ENCODE results near the gene SHH. TPM values are rescaled to one million over a fixed set of nuclear protein-coding genes. Genes with fewer than 3 reads are reported as not detected.

Gene SHH
- total and polyA plus RNA-seq, 12 donors = not detected

DNA sequence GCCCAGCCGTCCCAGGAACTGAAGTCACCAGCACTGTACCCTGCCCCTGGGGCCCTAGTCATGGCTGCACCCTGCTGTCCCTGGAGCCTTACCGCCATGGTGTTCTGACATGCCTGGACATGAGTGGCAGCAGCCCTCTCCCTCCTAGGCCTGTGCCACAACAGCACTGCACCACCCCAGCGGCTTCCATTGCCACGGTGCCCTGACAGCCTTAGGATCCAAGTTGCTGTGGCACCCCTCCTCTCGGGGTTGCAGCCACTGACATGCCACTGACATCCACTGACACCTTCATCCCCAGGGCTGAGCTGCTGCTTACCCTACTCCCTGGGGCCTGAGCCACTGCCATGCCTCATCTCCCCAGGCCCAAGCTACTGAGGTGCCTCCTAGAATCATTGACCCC, 39.6 kb upstream of the SHH start:
- ATAC-seq = no peak
- no peak for DNase-seq
- H3K27me3 ChIP-seq = peaks cover 0 to 48% (median 6%) of the 10 kb centered on the region in 7 donors

DNA sequence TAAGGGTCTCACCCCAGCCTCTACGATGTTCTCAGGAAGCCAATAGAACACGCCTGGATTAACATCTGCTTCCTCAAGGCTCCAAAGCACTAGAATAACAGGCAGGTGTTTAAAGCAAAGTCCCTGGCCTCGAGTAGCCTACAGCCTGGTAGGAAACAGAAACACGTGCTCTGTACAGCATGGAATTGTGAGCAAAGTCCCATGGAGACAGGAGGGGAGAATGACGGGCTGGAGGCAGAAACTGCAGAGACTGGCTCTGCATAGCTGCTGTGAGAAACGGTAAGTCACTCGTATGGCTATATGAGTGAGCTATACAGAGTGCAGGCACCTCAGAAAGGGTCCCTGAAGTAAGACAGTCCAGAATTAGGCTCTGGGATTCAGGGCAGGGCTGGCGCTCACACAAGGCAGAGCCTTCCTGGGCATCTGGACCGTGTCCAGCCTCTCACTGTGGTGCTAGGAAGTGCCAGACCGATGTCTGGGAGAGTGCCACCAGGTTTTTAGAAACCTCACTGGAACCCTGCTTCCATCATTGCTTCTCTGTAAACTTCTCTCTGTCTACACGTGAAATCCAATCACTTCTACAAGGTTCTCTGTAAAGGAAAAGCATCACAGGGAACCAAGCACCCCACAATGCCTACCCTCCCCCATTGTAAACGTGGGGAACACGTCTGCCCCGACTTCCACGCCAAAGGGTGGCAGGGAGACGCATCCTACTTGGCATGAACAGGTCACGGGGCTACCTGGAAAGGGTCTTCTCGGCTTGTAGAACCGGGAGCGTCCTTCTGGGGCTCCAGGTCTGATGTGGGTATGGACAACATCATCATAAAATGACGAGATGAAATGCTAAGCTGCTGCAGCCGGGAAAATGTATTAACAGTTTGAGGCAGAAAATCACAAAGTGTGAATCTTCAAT, 38.8 kb upstream of the SHH start:
- Histone ChIP-seq H3K4me3 (no peak overlapping the region), H3K36me3 (no peaks in the 10 kb centered on the region), H3K27me3 (peaks cover 0 to 45% (median 12%) of the 10 kb centered on the region in 7 donors), H3K27ac (no peak overlapping the region), H3K4me1 (no peaks in the 10 kb centered on the region), H3K9me3 (peaks cover 0 to 20% (median 3%) of the 10 kb centered on the region in 11 donors)
- WGBS, 2 donors = 67 to 76% methylated on average over 22 of the region's 22 CpGs
- intact Hi-C loops (cut with DNase I) = no loop called here
- TF ChIP-seq, protein P1, sequence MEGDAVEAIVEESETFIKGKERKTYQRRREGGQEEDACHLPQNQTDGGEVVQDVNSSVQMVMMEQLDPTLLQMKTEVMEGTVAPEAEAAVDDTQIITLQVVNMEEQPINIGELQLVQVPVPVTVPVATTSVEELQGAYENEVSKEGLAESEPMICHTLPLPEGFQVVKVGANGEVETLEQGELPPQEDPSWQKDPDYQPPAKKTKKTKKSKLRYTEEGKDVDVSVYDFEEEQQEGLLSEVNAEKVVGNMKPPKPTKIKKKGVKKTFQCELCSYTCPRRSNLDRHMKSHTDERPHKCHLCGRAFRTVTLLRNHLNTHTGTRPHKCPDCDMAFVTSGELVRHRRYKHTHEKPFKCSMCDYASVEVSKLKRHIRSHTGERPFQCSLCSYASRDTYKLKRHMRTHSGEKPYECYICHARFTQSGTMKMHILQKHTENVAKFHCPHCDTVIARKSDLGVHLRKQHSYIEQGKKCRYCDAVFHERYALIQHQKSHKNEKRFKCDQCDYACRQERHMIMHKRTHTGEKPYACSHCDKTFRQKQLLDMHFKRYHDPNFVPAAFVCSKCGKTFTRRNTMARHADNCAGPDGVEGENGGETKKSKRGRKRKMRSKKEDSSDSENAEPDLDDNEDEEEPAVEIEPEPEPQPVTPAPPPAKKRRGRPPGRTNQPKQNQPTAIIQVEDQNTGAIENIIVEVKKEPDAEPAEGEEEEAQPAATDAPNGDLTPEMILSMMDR (IDR thresholded peaks at IDR 0.05) = no peak
- ATAC-seq (no peak), DNase-seq (no peak)

More for the DNA sequence above, 39.6 kb upstream of the SHH start:
- H3K4me3 ChIP-seq = no peak overlapping the region
- peaks cover 0 to 23% (median 3%) of the 10 kb centered on the region in 11 donors for H3K9me3 ChIP-seq
- WGBS, 2 donors = 74 to 79% methylated on average over 5 of the region's 5 CpGs
- no peak overlapping the region for H3K27ac ChIP-seq
- TF ChIP-seq, protein P1 (IDR thresholded peaks at IDR 0.05) = no peak
- intact Hi-C loops (cut with DNase I) = no loop called here
- no peaks in the 10 kb centered on the region for H3K4me1 ChIP-seq
- no peaks in the 10 kb centered on the region for H3K36me3 ChIP-seq

DNA sequence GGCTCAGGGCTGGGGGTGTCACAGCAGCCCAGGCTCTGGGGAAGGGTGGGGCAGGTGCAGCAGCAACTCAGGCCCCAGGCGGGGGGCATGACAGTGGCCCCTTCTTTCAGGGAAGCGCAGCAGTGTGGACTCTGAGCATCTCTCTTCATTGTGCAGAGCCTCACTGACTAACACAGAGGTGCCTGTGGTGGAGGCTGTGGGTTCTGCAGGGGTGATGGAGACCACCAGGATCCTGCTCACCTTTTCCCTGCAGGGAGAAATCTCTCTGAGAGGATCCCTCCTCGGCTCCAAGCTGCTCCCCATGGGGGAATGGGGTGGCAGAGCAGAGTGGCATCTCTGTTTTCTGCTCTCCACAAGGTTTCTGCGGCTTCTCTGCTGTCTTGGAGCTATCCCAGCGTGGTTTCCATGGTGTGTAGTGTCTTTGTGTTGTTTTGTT, 37.8 kb upstream of the SHH start:
- ATAC-seq (no peak), DNase-seq (no peak)
- Histone ChIP-seq H3K9me3 (peaks cover 0 to 13% (median 3%) of the 10 kb centered on the region in 11 donors), H3K36me3 (no peaks in the 10 kb centered on the region), H3K27me3 (peaks cover 0 to 53% (median 21%) of the 10 kb centered on the region in 7 donors), H3K27ac (no peak overlapping the region), H3K4me1 (no peaks in the 10 kb centered on the region), H3K4me3 (no peak overlapping the region)
- intact Hi-C loops (cut with DNase I) = no loop called here
- TF ChIP-seq, protein P1 (IDR thresholded peaks at IDR 0.05) = no peak
- WGBS, 2 donors = 68 to 70% methylated on average over 5 of the region's 5 CpGs

DNA sequence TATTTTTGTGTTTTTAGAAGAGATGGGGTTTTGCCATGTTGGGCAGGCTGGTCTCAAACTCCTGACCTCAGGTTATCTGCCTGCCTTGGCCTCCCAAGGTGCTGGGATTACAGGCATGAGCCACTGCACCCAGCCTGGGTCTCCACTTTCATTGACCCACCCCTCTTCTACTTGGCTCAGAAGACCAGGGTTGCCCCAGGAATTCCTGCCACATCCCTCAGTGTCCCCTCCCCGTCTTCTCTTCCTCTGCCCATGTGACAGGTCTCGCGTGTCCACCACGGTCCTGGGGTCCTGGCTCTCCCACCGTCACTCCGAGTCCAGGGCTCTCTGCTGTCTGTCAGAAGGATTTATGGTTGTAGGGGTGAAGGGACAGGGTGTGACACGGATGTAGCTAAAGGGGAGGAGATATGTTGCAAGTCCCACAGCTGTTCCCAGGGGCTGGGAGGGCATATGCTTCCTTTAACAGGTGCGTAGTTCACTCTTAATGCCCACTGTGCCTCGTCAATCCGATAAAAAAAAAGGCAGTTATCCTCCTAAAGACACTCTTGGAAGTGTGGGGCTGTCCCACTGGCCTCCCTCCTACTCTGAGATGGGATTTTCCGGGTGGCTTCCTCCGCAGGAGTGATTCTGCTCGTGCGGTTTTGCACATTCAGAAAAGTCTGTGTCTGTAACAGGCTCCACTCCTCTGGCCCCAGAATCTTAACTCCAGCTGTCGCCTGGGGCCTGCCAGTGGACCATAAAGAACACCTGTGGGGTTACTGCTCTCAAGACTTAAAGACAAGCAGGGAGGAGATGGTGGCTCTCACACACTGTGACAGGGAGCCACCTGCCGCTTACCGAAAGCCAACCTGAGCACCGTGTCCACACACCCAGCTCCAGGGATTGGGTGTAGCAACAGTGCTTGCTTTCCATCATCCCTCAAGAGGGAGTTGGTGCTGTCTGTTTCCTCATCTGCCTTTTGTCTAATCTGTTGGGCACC, 36.7 kb upstream of the SHH start:
- peaks cover 0 to 62% (median 29%) of the 10 kb centered on the region in 7 donors for H3K27me3 ChIP-seq

More for the DNA sequence above, 36.7 kb upstream of the SHH start:
- TF ChIP-seq, protein P1 (IDR thresholded peaks at IDR 0.05) = no peak
- no peak overlapping the region for H3K27ac ChIP-seq
- peaks cover 0 to 3% (median 0%) of the 10 kb centered on the region in 11 donors for H3K9me3 ChIP-seq
- DNase-seq (no peak), ATAC-seq (no peak)
- H3K36me3 ChIP-seq = no peaks in the 10 kb centered on the region
- intact Hi-C loops (cut with DNase I) = no loop called here
- no peak overlapping the region for H3K4me3 ChIP-seq
- no peaks in the 10 kb centered on the region for H3K4me1 ChIP-seq
- WGBS, 2 donors = 76 to 80% methylated on average over 18 of the region's 18 CpGs
